Spinal cord (tissue), 10 donors: ENCODE measurements around the gene SMIM20. TPM values are rescaled to one million over a fixed set of nuclear protein-coding genes. Genes with fewer than 3 reads are reported as not detected.
"Not testable (repeated sequence)": the region's sequence is repeated elsewhere in the genome, so short reads cannot be mapped to it uniquely, and the experiment has no call there.

Experiments
- DNase-seq, 6 donors: peaks; one replicate each; pipeline versions ENCODE4 v3.0.0 to v3.0.0-alpha.2; 2013 to 2015; ENCODE audit warnings: low spot score in 6 of 6, low read depth in 4 of 6
- H3K27ac ChIP-seq: one replicate; pipeline ENCODE4 v1.5.1; 2013; ENCODE audit warnings: low read depth, low read length, control low read depth
- H3K27me3 ChIP-seq: one replicate; pipeline ENCODE4 v1.6.1; 2013; ENCODE audit warnings: low read length; ENCODE audit not compliant: control insufficient read depth, insufficient read depth
- H3K36me3 ChIP-seq: one replicate; pipeline ENCODE4 v1.6.1; 2013; ENCODE audit warnings: low read length; ENCODE audit not compliant: control insufficient read depth, insufficient read depth
- H3K4me1 ChIP-seq: one replicate; pipeline ENCODE4 v1.6.1; 2013; ENCODE audit warnings: low read length; ENCODE audit not compliant: control insufficient read depth, insufficient read depth
- H3K4me3 ChIP-seq: one replicate; pipeline ENCODE4 v1.5.1; 2013; ENCODE audit warnings: low read depth, low read length, control low read depth
- H3K9me3 ChIP-seq: one replicate; pipeline ENCODE4 v1.6.1; 2013; ENCODE audit warnings: low read length; ENCODE audit not compliant: control insufficient read depth, insufficient read depth
- WGBS: methylation state at CpG from one replicate; pipeline ENCODE4 v1.1.5; 2013; ENCODE audit warnings: missing lambda C conversion rate; ENCODE audit not compliant: insufficient coverage; 5-methylcytosine and 5-hydroxymethylcytosine counted together
- long read RNA-seq, 4 donors: transcript quantifications; one replicate each; lab custom pipeline, GENCODE V29; 2026
- polyA plus RNA-seq, 2 donors: library from polyadenylated mRNA; unstranded; fragments of 120-200 nt; gene quantifications; one replicate each; pipeline ENCODE4 v1.2.1, GENCODE V29; 2013; ENCODE audit not compliant: insufficient read length in 2 of 2
- total RNA-seq, 2 donors: library from RNA; depleted of rRNA in 1 of 2; stranded (reverse); fragments of 120-200 nt in 1 of 2; fragments of >200 nt in 1 of 2; gene quantifications; one replicate each; pipeline versions ENCODE4 v1.2.3 to v1.2.4, GENCODE V29; 2013 to 2014
- donor health status: healthy.

The SMIM20 gene
- total RNA-seq (10 to 100 TPM; 29.1 to 46.4 TPM), polyA plus RNA-seq (10 to 100 TPM; 36.5 to 38.8 TPM)
- long read RNA-seq, donor 1, transcript SMIM20-201 (3 exons, 935 nt), result major isoform, 40 of 41 reads
- long read RNA-seq, donor 1, partial matches to known transcripts, result 0 of 41 reads
- long read RNA-seq, donor 1, other reads (novel, unspliced or antisense), result 0 of 41 reads
- long read RNA-seq, donor 2, transcript SMIM20-201 (3 exons, 935 nt), result major isoform, 13 of 14 reads
- long read RNA-seq, donor 2, partial matches to known transcripts, result 0 of 14 reads
- long read RNA-seq, donor 2, other reads (novel, unspliced or antisense), result 0 of 14 reads
- long read RNA-seq, donor 3, transcript SMIM20-201 (3 exons, 935 nt), result major isoform, 16 of 16 reads
- long read RNA-seq, donor 3, partial matches to known transcripts, result 0 of 16 reads
- long read RNA-seq, donor 3, other reads (novel, unspliced or antisense), result 0 of 16 reads
- long read RNA-seq, donor 4, transcript SMIM20-201 (3 exons, 935 nt), result major isoform, 63 of 90 reads
- long read RNA-seq, donor 4, partial matches to known transcripts, result 27 of 90 reads
- long read RNA-seq, donor 4, other reads (novel, unspliced or antisense), result 0 of 90 reads

DNA sequence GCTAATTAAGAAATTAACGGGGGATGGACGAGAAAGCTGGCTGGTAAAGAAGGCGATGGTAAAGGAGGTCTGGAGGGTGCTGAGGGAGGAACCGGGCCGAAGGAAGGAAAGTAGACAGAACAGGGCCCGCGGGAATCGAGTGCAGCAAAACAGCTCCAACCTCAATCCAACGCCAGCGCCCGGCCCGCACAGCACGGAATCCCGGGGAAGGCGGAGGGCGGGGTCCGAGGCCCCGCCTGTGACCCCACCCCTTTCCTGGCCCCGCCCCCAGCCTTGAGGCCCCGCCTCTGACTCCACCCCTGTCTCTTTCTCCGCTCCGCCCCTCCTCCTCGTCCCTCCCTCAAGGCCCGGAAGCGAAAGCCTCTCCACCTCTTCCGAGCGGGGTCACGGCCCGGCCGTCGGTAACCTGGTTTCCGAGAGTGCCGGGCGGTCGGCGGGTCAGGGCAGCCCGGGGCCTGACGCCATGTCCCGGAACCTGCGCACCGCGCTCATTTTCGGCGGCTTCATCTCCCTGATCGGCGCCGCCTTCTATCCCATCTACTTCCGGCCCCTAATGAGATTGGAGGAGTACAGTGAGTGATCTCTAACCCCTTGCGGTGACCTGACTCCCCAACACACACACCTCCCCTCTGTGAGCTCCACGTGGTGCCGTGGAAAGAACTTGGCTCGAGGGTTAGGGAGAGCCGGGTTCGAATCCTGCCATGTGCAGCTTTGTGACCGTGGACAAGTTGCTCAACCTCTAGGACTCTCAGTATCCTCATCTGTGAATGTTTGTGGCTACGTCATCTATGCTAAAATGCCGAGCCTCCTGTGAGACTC lies at the start of gene SMIM20:
SMIM20 (plus strand) TSS at position 370 of the 819 bp plus-strand sequence; CDS start at position 464, 94 bp downstream.
- H3K36me3 ChIP-seq, result peaks cover 2% of the 10 kb centered on the region
- 2% methylated on average over 48 of the region's 57 CpGs for WGBS
- no peaks in the 10 kb centered on the region for H3K27me3 ChIP-seq
- no peaks in the 10 kb centered on the region for H3K9me3 ChIP-seq
- H3K4me3 ChIP-seq, result peak within 1 kb of the TSS; percentile 94
- H3K27ac ChIP-seq, result peak within 1 kb of the TSS; percentile 92
- peaks cover 26% of the 10 kb centered on the region for H3K4me1 ChIP-seq
- peak in 5 of 6 donors; percentile 78 to 97 (median 86) for DNase-seq

DNA sequence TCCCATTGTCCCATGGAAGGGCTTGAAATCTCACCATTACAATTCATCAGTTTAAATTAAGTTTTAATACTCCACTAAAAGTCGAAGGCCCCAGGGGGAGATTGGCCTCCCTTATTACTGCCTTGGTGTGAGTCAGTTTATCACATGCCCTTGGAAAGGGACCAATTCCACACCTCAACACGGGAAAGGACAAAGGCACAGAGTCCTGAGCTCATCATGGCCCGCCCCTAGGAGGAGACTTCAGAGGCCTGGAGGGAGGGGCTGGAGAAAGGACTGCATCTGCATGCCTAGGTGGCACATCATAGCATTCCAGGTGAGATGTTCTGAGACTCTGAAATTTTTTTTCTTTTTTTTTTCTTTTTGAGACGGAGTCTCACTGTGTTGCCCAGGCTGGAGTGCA lies 48.4 kb upstream of the SMIM20 start:
- no peaks in the 10 kb centered on the region for H3K9me3 ChIP-seq
- no peak for DNase-seq
- H3K4me1 ChIP-seq, result peaks cover 14% of the 10 kb centered on the region
- no peak overlapping the region for H3K4me3 ChIP-seq
- 20% methylated on average over 1 of the region's 4 CpGs for WGBS
- no peaks in the 10 kb centered on the region for H3K36me3 ChIP-seq
- no peak overlapping the region for H3K27ac ChIP-seq
- H3K27me3 ChIP-seq, result no peaks in the 10 kb centered on the region

DNA sequence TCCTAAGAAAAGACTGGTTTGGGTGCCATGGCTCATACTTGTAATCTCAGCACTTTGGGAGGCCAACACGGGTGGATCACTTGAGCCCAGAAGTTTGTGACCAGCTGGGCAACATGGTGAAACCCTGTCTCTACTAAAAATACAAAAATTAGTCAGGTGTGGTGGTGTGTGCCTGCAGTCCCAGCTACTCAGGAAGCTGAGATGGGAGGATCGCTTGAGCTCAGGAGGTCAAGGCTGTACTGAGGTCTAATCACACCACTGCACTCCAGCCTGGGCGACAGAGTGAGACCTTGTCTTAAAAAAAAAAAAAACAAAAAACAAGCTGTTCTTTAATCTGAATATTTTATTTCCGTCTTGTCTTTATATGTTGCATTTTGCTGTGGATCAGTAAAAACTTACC lies 47.6 kb upstream of the SMIM20 start:
- not testable (repeated sequence) for H3K27me3 ChIP-seq, DNase-seq
- WGBS, result no CpG with 5 or more reads among the region's 4 CpGs

DNA sequence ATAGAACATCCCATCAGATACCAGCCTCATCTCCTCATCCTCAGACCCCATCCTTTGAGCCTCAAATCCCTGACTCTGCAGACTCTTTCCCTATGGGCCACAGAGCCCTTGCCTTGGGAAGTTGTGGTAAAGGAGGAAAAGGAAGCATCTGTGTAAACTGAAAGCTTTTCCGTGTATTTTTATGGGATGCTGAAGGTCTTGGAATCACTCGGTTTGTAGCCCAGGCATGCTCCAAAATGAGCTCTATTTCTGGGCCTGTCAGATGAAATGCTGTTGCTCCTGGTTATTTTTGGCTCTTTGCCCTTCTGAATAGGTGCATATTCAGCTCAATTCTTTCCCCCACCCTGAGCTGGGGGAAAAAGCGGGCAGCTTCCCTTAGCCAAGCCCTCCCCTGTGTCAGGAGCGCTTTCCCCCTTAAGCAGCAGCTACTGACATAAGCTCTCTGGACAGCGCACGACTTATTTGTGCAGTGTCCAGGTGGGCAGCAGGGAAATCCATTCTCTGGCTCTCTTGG lies 46.2 kb upstream of the SMIM20 start:
- DNase-seq, result no peak
- no peaks in the 10 kb centered on the region for H3K36me3 ChIP-seq
- no peak overlapping the region for H3K4me3 ChIP-seq
- 74% methylated on average over 6 of the region's 6 CpGs for WGBS
- H3K4me1 ChIP-seq, result peaks cover 11% of the 10 kb centered on the region
- no peaks in the 10 kb centered on the region for H3K9me3 ChIP-seq
- no peak overlapping the region for H3K27ac ChIP-seq
- no peaks in the 10 kb centered on the region for H3K27me3 ChIP-seq

More for the DNA sequence above, 47.6 kb upstream of the SMIM20 start:
- not testable (repeated sequence) for H3K27ac ChIP-seq, H3K9me3 ChIP-seq, H3K36me3 ChIP-seq, H3K4me3 ChIP-seq
- H3K4me1 ChIP-seq, result peaks cover 14% of the 10 kb centered on the region

DNA sequence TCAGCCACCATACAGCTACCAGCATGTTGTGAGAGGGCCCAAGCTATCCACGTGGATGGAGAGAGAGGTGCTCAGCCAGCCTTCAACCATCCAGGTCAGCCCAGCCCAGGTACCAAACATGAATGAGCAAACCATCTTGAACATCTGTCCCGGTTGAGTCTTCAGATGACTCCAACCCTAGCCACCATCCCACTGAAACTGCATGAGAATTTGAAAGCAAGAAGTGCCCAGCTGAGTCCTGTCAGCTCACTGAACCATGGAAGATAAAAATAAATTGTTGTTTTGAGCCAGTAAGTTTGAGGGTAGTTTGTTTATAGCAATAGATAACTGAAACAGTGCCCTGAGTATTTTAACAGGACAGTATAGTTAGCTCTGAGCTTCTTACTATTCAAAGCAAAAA lies 43.9 kb upstream of the SMIM20 start:
- H3K36me3 ChIP-seq, result no peaks in the 10 kb centered on the region
- no peaks in the 10 kb centered on the region for H3K9me3 ChIP-seq
- H3K27ac ChIP-seq, result no peak overlapping the region
- DNase-seq, result no peak
- WGBS, result no CpG with 5 or more reads among the region's 2 CpGs
- no peaks in the 10 kb centered on the region for H3K4me1 ChIP-seq
- H3K4me3 ChIP-seq, result no peak overlapping the region
- H3K27me3 ChIP-seq, result no peaks in the 10 kb centered on the region

DNA sequence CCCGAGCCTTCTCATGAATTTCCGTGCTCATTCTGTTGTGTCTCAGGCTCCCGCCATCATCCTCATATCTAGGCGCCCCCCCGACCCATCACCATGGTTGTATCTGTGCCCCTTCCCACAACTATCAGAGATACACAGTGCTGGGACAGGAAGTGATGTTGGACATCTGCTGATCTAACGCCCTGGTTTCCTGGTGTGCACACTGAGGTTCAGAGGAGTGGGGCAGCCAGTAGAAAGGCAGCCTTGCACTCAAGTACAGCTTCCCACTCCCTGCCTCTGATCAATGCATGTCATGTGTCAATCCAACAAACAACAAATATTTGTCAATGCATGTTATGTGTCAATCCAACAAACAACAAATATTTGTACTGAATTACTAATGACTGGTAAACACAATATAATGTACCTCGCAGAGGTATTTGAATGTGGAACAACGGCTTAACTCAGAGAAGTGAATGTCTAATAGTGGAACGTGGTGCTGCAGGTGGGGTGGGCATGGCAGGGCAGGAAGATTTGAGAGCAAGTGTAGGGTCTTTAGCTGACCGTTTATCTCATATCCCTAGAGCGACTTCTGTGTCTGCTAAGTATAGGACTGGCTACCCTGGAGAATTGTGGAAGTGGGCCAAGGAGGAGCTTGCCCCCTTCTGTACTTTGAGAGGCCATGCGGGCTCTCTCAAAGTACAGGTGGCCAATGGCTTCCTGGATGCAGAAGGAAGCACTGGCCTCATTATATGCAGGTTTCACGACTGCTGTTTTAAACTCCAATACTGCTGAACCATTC lies 41.0 kb upstream of the SMIM20 start:
- Histone ChIP-seq H3K4me1 (no peaks in the 10 kb centered on the region), H3K27me3 (no peaks in the 10 kb centered on the region), H3K36me3 (no peaks in the 10 kb centered on the region), H3K4me3 (no peak overlapping the region), H3K9me3 (no peaks in the 10 kb centered on the region), H3K27ac (no peak overlapping the region)
- no peak for DNase-seq
- 84% methylated on average over 4 of the region's 13 CpGs for WGBS

DNA sequence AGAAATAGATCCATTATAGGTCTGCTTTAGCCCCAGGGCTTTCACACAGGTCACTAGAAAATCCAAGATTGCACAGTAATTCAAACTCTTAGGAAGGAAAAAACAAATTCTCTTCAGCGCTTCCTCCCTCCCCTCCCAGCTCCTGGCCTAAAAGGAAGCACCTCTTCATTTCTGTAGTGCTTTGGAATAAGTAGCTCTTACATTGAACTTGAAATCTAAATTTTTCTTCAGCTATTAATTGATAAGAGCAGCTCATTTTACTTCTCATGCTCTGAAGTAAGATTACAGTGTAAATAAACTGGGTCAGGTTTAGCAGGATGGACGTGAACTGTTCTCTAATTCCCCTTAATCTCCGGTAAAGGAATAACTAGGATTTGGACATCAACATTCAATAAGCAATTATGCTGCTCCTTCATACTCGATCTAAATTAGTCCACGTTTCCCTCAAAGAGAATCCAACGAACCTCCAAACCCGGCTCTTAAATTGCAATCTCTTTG lies 40.3 kb upstream of the SMIM20 start:
- Histone ChIP-seq H3K36me3 (no peaks in the 10 kb centered on the region), H3K4me1 (no peaks in the 10 kb centered on the region), H3K27ac (no peak overlapping the region), H3K4me3 (no peak overlapping the region), H3K27me3 (no peaks in the 10 kb centered on the region), H3K9me3 (no peaks in the 10 kb centered on the region)
- DNase-seq, result no peak
- no CpG with 5 or more reads among the region's 7 CpGs for WGBS

DNA sequence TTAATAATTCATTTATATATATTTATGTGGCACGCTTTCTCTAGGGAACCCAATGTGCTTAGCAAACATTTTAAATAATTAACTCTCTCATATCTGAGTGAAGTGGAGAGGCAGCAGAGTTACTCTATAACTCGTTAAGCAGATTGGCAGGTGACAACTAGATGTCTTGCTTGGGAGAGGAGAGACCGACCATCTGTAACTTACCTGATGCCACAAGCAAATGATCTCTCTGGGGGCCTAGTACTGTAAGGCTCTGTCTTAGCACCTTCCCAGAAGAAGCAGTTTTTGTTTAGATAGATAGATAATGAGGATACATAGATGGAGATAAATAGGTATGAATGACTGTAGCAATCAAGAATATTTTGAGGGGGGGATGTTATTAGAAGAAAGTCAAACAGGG lies 39.4 kb upstream of the SMIM20 start:
- 86% methylated on average over 1 of the region's 3 CpGs for WGBS
- no peaks in the 10 kb centered on the region for H3K4me1 ChIP-seq

DNA sequence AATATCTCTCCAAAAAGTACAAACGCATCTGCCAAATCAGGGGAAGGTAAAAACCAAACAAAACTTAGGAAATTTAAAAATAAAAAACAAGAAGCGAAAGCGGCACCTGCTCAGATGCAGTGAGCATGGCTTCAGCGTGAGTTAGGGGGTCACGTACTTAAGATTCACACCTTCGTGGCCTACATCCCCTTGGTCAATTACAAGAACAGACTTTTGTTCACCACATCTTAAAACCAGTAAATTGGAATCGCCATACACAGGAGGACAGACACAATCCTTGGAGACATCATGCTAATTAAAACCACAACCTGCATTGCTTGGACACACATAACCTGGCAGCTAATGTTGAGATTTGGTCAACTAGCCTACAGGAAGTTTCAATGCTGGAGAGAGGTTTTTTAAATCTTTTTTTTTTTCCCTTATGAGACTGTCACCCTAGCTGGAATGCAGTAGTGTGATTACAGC lies 38.7 kb upstream of the SMIM20 start:
- Histone ChIP-seq H3K27me3 (no peaks in the 10 kb centered on the region), H3K36me3 (no peaks in the 10 kb centered on the region), H3K4me1 (no peaks in the 10 kb centered on the region), H3K27ac (no peak overlapping the region), H3K4me3 (no peak overlapping the region), H3K9me3 (no peaks in the 10 kb centered on the region)
- 89% methylated on average over 6 of the region's 7 CpGs for WGBS
- no peak for DNase-seq

More for the DNA sequence above, 39.4 kb upstream of the SMIM20 start:
- H3K27ac ChIP-seq, result no peak overlapping the region
- no peaks in the 10 kb centered on the region for H3K36me3 ChIP-seq
- no peaks in the 10 kb centered on the region for H3K27me3 ChIP-seq
- DNase-seq, result no peak
- no peak overlapping the region for H3K4me3 ChIP-seq
- no peaks in the 10 kb centered on the region for H3K9me3 ChIP-seq
